MCF 10A (cell line): Measurements from ENCODE around the gene KAZALD1. TPM values are rescaled to one million over a fixed set of nuclear protein-coding genes. Genes with fewer than 3 reads are reported as not detected.

Source experiments
- BruUV-seq: library from RNA; stranded (reverse); fragments of 400-500 nt; replicated peaks from 2 replicates; lab custom pipeline; 2021; lab: Mats Ljungman, UMichigan
- CTCF ChIA-PET: fragments of 300-600 bp; sonication (Branson Sonifier 250); formaldehyde crosslinking; extraction: SDS; loops from one replicate; lab custom pipeline; 2021; ENCODE audit warnings: antibody characterized with exemption, inconsistent platforms; lab: Yijun Ruan, JAX
- POLR2A ChIA-PET: fragments of 300-600, 350-650 bp; sonication (Branson Sonifier 250); formaldehyde crosslinking; extraction: SDS; loops from one replicate; lab custom pipeline; 2020; ENCODE audit warnings: antibody characterized with exemption, inconsistent platforms; lab: Yijun Ruan, JAX
- DNase-seq: peaks from one replicate; pipeline ENCODE4 v3.0.0-alpha.2; 2018; ENCODE audit not compliant: unreplicated experiment
- H3K27ac Mint-ChIP-seq: one replicate; pipeline ENCODE4 v1.8.0; 2022; ENCODE audit warnings: mild to moderate bottlenecking, low read depth, mixed read lengths; ENCODE audit not compliant: unreplicated experiment
- H3K27me3 Mint-ChIP-seq: one replicate; pipeline ENCODE4 v1.8.0; 2022; ENCODE audit warnings: mixed read lengths; ENCODE audit not compliant: insufficient read depth, unreplicated experiment
- H3K36me3 Mint-ChIP-seq: one replicate; pipeline ENCODE4 v1.8.0; 2022; ENCODE audit warnings: mild to moderate bottlenecking, moderate library complexity, mixed read lengths; ENCODE audit not compliant: insufficient read depth, unreplicated experiment
- H3K4me1 Mint-ChIP-seq: one replicate; pipeline ENCODE4 v1.8.0; 2022; ENCODE audit warnings: mixed read lengths; ENCODE audit not compliant: insufficient read depth, unreplicated experiment
- H3K4me3 Mint-ChIP-seq: one replicate; pipeline ENCODE4 v1.8.0; 2022; ENCODE audit warnings: mild to moderate bottlenecking, moderate library complexity, mixed read lengths; ENCODE audit not compliant: unreplicated experiment
- H3K9me3 Mint-ChIP-seq: one replicate; pipeline ENCODE4 v1.8.0; 2022; ENCODE audit warnings: mixed read lengths; ENCODE audit not compliant: unreplicated experiment
- CTCF ChIP-seq: fragments of 200-600 bp; IDR thresholded peaks from one replicate; pipeline ENCODE4 v1.8.0; 2022; ENCODE audit warnings: antibody characterized with exemption, mild to moderate bottlenecking; ENCODE audit not compliant: unreplicated experiment
- intact Hi-C: fragments of 100-400 bp; cut with micrococcal nuclease; formaldehyde crosslinking; loops from 2 replicates; pipeline ENCODE4 v1.14.1; 2022
- total RNA-seq: library from RNA; stranded (reverse); gene quantifications from 2 replicates; pipeline ENCODE4 v1.2.3, GENCODE V29; 2022

Gene KAZALD1
- total RNA-seq, 1 experiment from 2014 or later, result 2.4 TPM

GRCh38 chr10:101054876-101055275 lies 6.9 kb upstream of the KAZALD1 start:
- no peak overlapping the region for H3K27ac Mint-ChIP-seq
- no peaks in the 10 kb centered on the region for H3K27me3 Mint-ChIP-seq
- H3K4me3 Mint-ChIP-seq, result no peak overlapping the region
- peaks cover 14% of the 10 kb centered on the region for H3K4me1 Mint-ChIP-seq
- ChIA-PET CTCF (interaction anchor here (1.7 to 13.2 kb wide), 3 partner anchors 13 to 87 kb away, joined by 10 to 234 read pairs (median 151); no protein-coding TSS in a partner anchor), POLR2A (interaction anchor here (0.9 to 5.9 kb wide), 4 partner anchors 11 to 26 kb away, joined by 3 to 71 read pairs (median 6); no protein-coding TSS in a partner anchor)
- intact Hi-C loops, result no loop called here
- H3K9me3 Mint-ChIP-seq, result no peaks in the 10 kb centered on the region
- no TSS peak for BruUV-seq
- no peak for DNase-seq
- TF ChIP-seq CTCF, result no peak
- no peaks in the 10 kb centered on the region for H3K36me3 Mint-ChIP-seq

- Mint-ChIP-seq H3K9me3 (no peaks in the 10 kb centered on the region), H3K36me3 (no peaks in the 10 kb centered on the region), H3K4me3 (no peak overlapping the region), H3K27ac (no peak overlapping the region), H3K4me1 (peaks cover 16% of the 10 kb centered on the region), H3K27me3 (no peaks in the 10 kb centered on the region)
- no TSS peak for BruUV-seq
- POLR2A ChIA-PET, result interaction anchor here (0.6 to 5.9 kb wide), 4 partner anchors 11 to 520 kb away, joined by 3 to 71 read pairs (median 8); partner anchors contain the start of gene HIF1AN
- TF ChIP-seq CTCF, result peak; percentile 11
- CTCF ChIA-PET, result interaction anchor here (0.6 to 13.2 kb wide), 8 partner anchors 12 to 87 kb away, joined by 3 to 234 read pairs (median 4); no protein-coding TSS in a partner anchor
- DNase-seq, result no peak
- intact Hi-C loops, result no loop called here
These were observed 6.4 kb upstream of the KAZALD1 start for GRCh38 chr10:101055411-101055810.

- Mint-ChIP-seq H3K9me3 (no peaks in the 10 kb centered on the region), H3K36me3 (no peaks in the 10 kb centered on the region), H3K27ac (peak overlapping the region; percentile 50), H3K4me3 (no peak overlapping the region), H3K27me3 (no peaks in the 10 kb centered on the region), H3K4me1 (peaks cover 17% of the 10 kb centered on the region)
- intact Hi-C loops, result no loop called here
- ChIA-PET POLR2A (interaction anchor here (0.5 to 5.9 kb wide), 7 partner anchors 11 to 1930 kb away, joined by 3 to 71 read pairs (median 3); no protein-coding TSS in a partner anchor), CTCF (interaction anchor here (1.0 to 13.2 kb wide), 5 partner anchors 11 to 39 kb away, joined by 3 to 234 read pairs (median 5); no protein-coding TSS in a partner anchor)
- no peak for DNase-seq
- TF ChIP-seq CTCF, result no peak
- no TSS peak for BruUV-seq
These were observed 5.2 kb upstream of the KAZALD1 start for GRCh38 chr10:101056365-101057151.
